H1 (cell line): ENCODE measurements around the gene CREB3. TPM values are rescaled to one million over a fixed set of nuclear protein-coding genes. Genes with fewer than 3 reads are reported as not detected.

Source experiments
- CTCF ChIA-PET: fragments of 300-600 bp; sonication (Branson Sonifier 250); formaldehyde crosslinking; loops from one replicate; lab custom pipeline; 2021; ENCODE audit not compliant: partially characterized antibody; lab: Charles Lee
- POLR2A ChIA-PET: fragments of 300-600 bp; sonication (Branson Sonifier 250); formaldehyde crosslinking; loops from one replicate; lab custom pipeline; 2021; ENCODE audit warnings: inconsistent platforms; ENCODE audit not compliant: partially characterized antibody; lab: Charles Lee
- DNase-seq, 2 experiments: peaks; one replicate each; pipeline versions ENCODE4 v3.0.0 to v3.0.0-alpha.2; 2010 to 2022; ENCODE audit warnings: low spot score in 2 of 2, low read depth in 1 of 2, mixed read lengths in 1 of 2
- FAIRE-seq: peaks from 2 replicates; lab custom pipeline; 2011; peaks lifted over from hg19 to GRCh38; lab: Jason Lieb, UNC
- H2AFZ ChIP-seq: 2 replicates; pipeline ENCODE4 v1.8.1; 2012; ENCODE audit warnings: low read length, inconsistent platforms
- H2AK5ac ChIP-seq: 2 replicates; pipeline ENCODE4 v1.6.1; 2013; ENCODE audit warnings: low read depth, low read length
- H2BK120ac ChIP-seq: replicated peaks from 2 replicates; pipeline ENCODE3; 2013; ENCODE audit warnings: low read depth, low read length, inconsistent platforms
- H2BK12ac ChIP-seq: 2 replicates; pipeline ENCODE4 v1.6.1; 2013; ENCODE audit warnings: low read depth, low read length
- H2BK15ac ChIP-seq: 2 replicates; pipeline ENCODE4 v1.6.1; 2013; ENCODE audit warnings: low read length
- H2BK20ac ChIP-seq: 2 replicates; pipeline ENCODE4 v1.6.1; 2013; ENCODE audit warnings: low read length
- H2BK5ac ChIP-seq: 2 replicates; pipeline ENCODE4 v1.6.1; 2013; ENCODE audit warnings: low read depth, low read length
- H3K14ac ChIP-seq: 2 replicates; pipeline ENCODE4 v1.6.1; 2013; ENCODE audit warnings: inconsistent platforms; ENCODE audit not compliant: insufficient read length
- H3K18ac ChIP-seq: 2 replicates; pipeline ENCODE4 v1.6.1; 2013; ENCODE audit warnings: low read length; ENCODE audit errors: extremely low read depth
- H3K23ac ChIP-seq: 2 replicates; pipeline ENCODE4 v1.6.1; 2013; ENCODE audit warnings: inconsistent platforms; ENCODE audit not compliant: insufficient read length
- H3K23me2 ChIP-seq: 2 replicates; pipeline ENCODE4 v1.6.1; 2013; ENCODE audit warnings: low read depth, low read length
- H3K27ac ChIP-seq: 2 replicates; pipeline ENCODE4 v1.6.1; 2011; ENCODE audit warnings: low read depth, low read length, inconsistent platforms
- H3K27me3 ChIP-seq, 4 experiments: replicated peaks in 1 of 4; 1 replicate in 1 of 4; 2 replicates in 3 of 4; pipeline versions ENCODE4 v1.6.1 to v1.8.1; 2011 to 2013; ENCODE audit warnings: low read length in 3 of 4, mild to moderate bottlenecking in 3 of 4, inconsistent platforms in 2 of 4, mixed read lengths in 2 of 4, moderate library complexity in 1 of 4; ENCODE audit not compliant: control insufficient read depth in 3 of 4, insufficient read depth in 3 of 4; ENCODE audit errors: extremely low read depth in 1 of 4
- H3K36me3 ChIP-seq, 4 experiments: 2 replicates each; pipeline versions ENCODE4 v1.6.1 to v1.8.1; 2011 to 2013; ENCODE audit warnings: mild to moderate bottlenecking in 4 of 4, low read length in 3 of 4, moderate library complexity in 2 of 4, control low read depth in 1 of 4, inconsistent platforms in 1 of 4; ENCODE audit not compliant: insufficient read depth in 4 of 4, control insufficient read depth in 2 of 4
- H3K4ac ChIP-seq: replicated peaks from 2 replicates; pipeline ENCODE3; 2013; ENCODE audit warnings: low read length, low read depth, mixed read lengths, inconsistent platforms; ENCODE audit not compliant: insufficient read length
- H3K4me1 ChIP-seq, 4 experiments: replicated peaks in 1 of 4; 1 replicate in 1 of 4; 2 replicates in 3 of 4; pipeline versions ENCODE4 v1.6.1 to v1.8.1; 2011 to 2013; ENCODE audit warnings: low read length in 3 of 4, inconsistent platforms in 2 of 4, mixed read lengths in 1 of 4; ENCODE audit not compliant: insufficient read depth in 4 of 4, control insufficient read depth in 3 of 4
- H3K4me2 ChIP-seq, 2 experiments: 2 replicates each; pipeline versions ENCODE4 v1.6.1 to v1.8.1; 2011 to 2013; ENCODE audit warnings: low read depth in 2 of 2, low read length in 2 of 2, control low read depth in 1 of 2, inconsistent platforms in 1 of 2, mild to moderate bottlenecking in 1 of 2; ENCODE audit not compliant: insufficient read depth in 1 of 2
- H3K4me3 ChIP-seq, 4 experiments: fragments of 200-600, 300-600 bp in 1 of 4; sonication (generic), shearing (Covaris generic), sonication (Bioruptor Twin) in 1 of 4; 2 replicates each; pipeline versions ENCODE4 v1.5.1 to v1.8.1; 2011 to 2016; ENCODE audit warnings: low read length in 4 of 4, low read depth in 3 of 4, control low read depth in 2 of 4, inconsistent platforms in 2 of 4, mild to moderate bottlenecking in 2 of 4, mixed read lengths in 1 of 4, moderate library complexity in 1 of 4; ENCODE audit not compliant: insufficient read depth in 2 of 4; ENCODE audit errors: extremely low read depth in 1 of 4
- H3K56ac ChIP-seq: replicated peaks from 2 replicates; pipeline ENCODE3; 2013; ENCODE audit warnings: low read depth, mild to moderate bottlenecking, mixed read lengths, low read length, inconsistent platforms; ENCODE audit not compliant: insufficient read length
- H3K79me1 ChIP-seq: 2 replicates; pipeline ENCODE4 v1.6.1; 2013; ENCODE audit warnings: low read depth, low read length, control low read depth
- H3K79me2 ChIP-seq, 2 experiments: 2 replicates each; pipeline versions ENCODE4 v1.6.1 to v1.8.1; 2012 to 2013; ENCODE audit warnings: low read length in 2 of 2, mild to moderate bottlenecking in 2 of 2, inconsistent platforms in 1 of 2; ENCODE audit not compliant: insufficient read depth in 2 of 2, control insufficient read depth in 1 of 2
- H3K9ac ChIP-seq, 4 experiments: replicated peaks in 1 of 4; 1 replicate in 1 of 4; 2 replicates in 3 of 4; pipeline versions ENCODE4 v1.6.1 to v1.8.1; 2011 to 2013; ENCODE audit warnings: low read depth in 3 of 4, low read length in 3 of 4, control low read depth in 2 of 4, mild to moderate bottlenecking in 2 of 4, moderate library complexity in 2 of 4, inconsistent platforms in 1 of 4; ENCODE audit errors: extremely low read depth in 1 of 4
- H3K9me3 ChIP-seq, 2 experiments: 2 replicates each; pipeline versions ENCODE4 v1.6.1 to v1.8.1; 2012 to 2013; ENCODE audit warnings: mild to moderate bottlenecking in 2 of 2, moderate library complexity in 2 of 2, control low read depth in 1 of 2, inconsistent platforms in 1 of 2, low read depth in 1 of 2, low read length in 1 of 2, mixed read lengths in 1 of 2; ENCODE audit not compliant: insufficient read depth in 2 of 2
- H4K20me1 ChIP-seq, 2 experiments: replicated peaks in 1 of 2; 2 replicates each; pipeline versions ENCODE3 to v1.8.1; 2011 to 2013; ENCODE audit warnings: inconsistent platforms in 2 of 2, low read length in 2 of 2, mild to moderate bottlenecking in 1 of 2; ENCODE audit not compliant: insufficient read depth in 2 of 2, control insufficient read depth in 1 of 2
- H4K5ac ChIP-seq: 2 replicates; pipeline ENCODE4 v1.6.1; 2013; ENCODE audit warnings: low read length, low read depth, mixed read lengths, inconsistent platforms; ENCODE audit not compliant: insufficient read length
- H4K8ac ChIP-seq: 2 replicates; pipeline ENCODE4 v1.8.0; 2013; ENCODE audit warnings: mild to moderate bottlenecking, moderate library complexity, low read length, inconsistent platforms; ENCODE audit not compliant: insufficient read depth; ENCODE audit errors: extremely low read depth
- H4K91ac ChIP-seq: replicated peaks from 2 replicates; pipeline ENCODE3; 2013; ENCODE audit warnings: low read length, mixed read lengths, inconsistent platforms; ENCODE audit not compliant: insufficient read length
- CTCF ChIP-seq, 3 experiments: IDR thresholded peaks; 1 replicate in 2 of 3; 2 replicates in 1 of 3; pipeline versions ENCODE4 v1.5.1 to v1.6.1; 2011; ENCODE audit warnings: low read length in 3 of 3, mild to moderate bottlenecking in 3 of 3, inconsistent platforms in 2 of 3, low read depth in 1 of 3, moderate library complexity in 1 of 3; ENCODE audit not compliant: insufficient read depth in 1 of 3; ENCODE audit errors: control extremely low read depth in 1 of 3
- POLR2A ChIP-seq, 2 experiments: IDR thresholded peaks; 1 replicate in 1 of 2; 2 replicates in 1 of 2; pipeline ENCODE4 v1.6.1; 2011; ENCODE audit warnings: low read depth in 2 of 2, low read length in 2 of 2, mild to moderate bottlenecking in 2 of 2; ENCODE audit errors: control extremely low read depth in 1 of 2
- WGBS, 2 experiments: shearing (Covaris generic) in 1 of 2; methylation state at CpG; one replicate each; pipeline versions ENCODE4 v1.1.6 to v1.1.7; 2013 to 2015; ENCODE audit warnings: low lambda C conversion rate in 2 of 2, mixed read lengths in 2 of 2, inconsistent platforms in 1 of 2, low coverage in 1 of 2, missing lambda C conversion rate in 1 of 2; ENCODE audit not compliant: insufficient replicate concordance in 2 of 2, insufficient coverage in 1 of 2, insufficient read length in 1 of 2; ENCODE audit errors: extremely low coverage in 1 of 2, missing lambda C conversion rate in 1 of 2; 5-methylcytosine and 5-hydroxymethylcytosine counted together
- polyA plus RNA-seq, 7 experiments: library from polyadenylated mRNA; depleted of rRNA in 3 of 7; stranded (reverse) in 5 of 7; unstranded in 2 of 7; fragments of >200 nt in 5 of 7; fragments of 200-250 nt in 2 of 7; gene quantifications; 1 replicate in 5 of 7; 2 replicates in 1 of 7; 4 replicates in 1 of 7; pipeline versions ENCODE4 v1.2.1 to v1.2.3, GENCODE V29; 2011 to 2013; ENCODE audit warnings: missing spikeins in 2 of 7, mixed read lengths in 2 of 7
- total RNA-seq: library from RNA; stranded (reverse); fragmentation: NEBNext Ultra II Directional; extraction: Animal tissue kit (Norgen Biotek cat#: 25700); gene quantifications from 2 replicates; pipeline ENCODE4 v1.2.1, GENCODE V29; 2021

Gene CREB3
- total and polyA plus RNA-seq, 2 of the 8 experiments (the other 6 are each of a cell fraction or from before 2014, with no cell fraction given): 24.4 to 25.7 TPM

GRCh38 chr9:35683323-35683722, 49.1 kb upstream of the CREB3 start:
- TF ChIP-seq CTCF (IDR thresholded peaks at IDR 0.05; ENCODE audit: control extremely low read depth in 1 of 3, insufficient read depth in 1 of 3, low read depth in 1 of 3, low read length in 3 of 3) (no peak), POLR2A (IDR thresholded peaks at IDR 0.05; ENCODE audit: control extremely low read depth in 1 of 2, low read depth in 2 of 2, low read length in 2 of 2) (0 out of 3 replicates have a peak, but pooled peaks of 1 of the 2 experiments have one; percentile 26)
- H4K91ac ChIP-seq: no peak overlapping the region
- no peak overlapping the region for H2BK12ac ChIP-seq
- no peak overlapping the region for H3K4me3 ChIP-seq
- no peak overlapping the region for H2AFZ ChIP-seq
- H3K9me3 ChIP-seq: no peaks in the 10 kb centered on the region
- POLR2A ChIA-PET: interaction anchor here (1.1 to 8.4 kb wide), 8 partner anchors 6 to 49 kb away, joined by 3 to 55 read pairs (median 6); partner anchors contain the start of genes ARHGEF39, CA9, CCDC107 and CREB3
- peaks cover 10 to 12% of the 10 kb centered on the region in 2 experiments for H4K20me1 ChIP-seq
- H4K5ac ChIP-seq: no peak overlapping the region
- no peak for FAIRE-seq
- H3K4ac ChIP-seq: no peak overlapping the region
- no peaks in the 10 kb centered on the region for H3K23me2 ChIP-seq
- peaks cover 14 to 46% (median 33%) of the 10 kb centered on the region in 4 experiments for H3K36me3 ChIP-seq
- no peak overlapping the region for H3K4me2 ChIP-seq
- peaks cover 0 to 10% of the 10 kb centered on the region in 2 experiments; a peak in 2 of 4 replicates for H3K79me2 ChIP-seq
- no peak overlapping the region for H3K9ac ChIP-seq
- H3K4me1 ChIP-seq: peaks cover 2 to 11% (median 5%) of the 10 kb centered on the region in 4 experiments; a peak in 6 of 7 replicates
- H3K18ac ChIP-seq: no peak overlapping the region
- H2AK5ac ChIP-seq: no peak overlapping the region
- H3K79me1 ChIP-seq: no peaks in the 10 kb centered on the region; the same call in 1 of the 2 replicates
- WGBS, 2 experiments: 89% methylated on average over 2 of the region's 2 CpGs; no CpG with 5 or more reads in 1 of the 2 experiments
- no peak overlapping the region for H2BK15ac ChIP-seq
- CTCF ChIA-PET: interaction anchor here (1.0 to 3.5 kb wide), 10 partner anchors 8 to 69 kb away, joined by 3 to 14 read pairs (median 4); partner anchors contain the start of gene ARHGEF39
- no peak overlapping the region for H2BK20ac ChIP-seq
- H2BK120ac ChIP-seq: no peak overlapping the region
- H4K8ac ChIP-seq: no peak overlapping the region
- no peaks in the 10 kb centered on the region for H3K27me3 ChIP-seq
- no peak overlapping the region for H2BK5ac ChIP-seq
- DNase-seq: no peak
- H3K27ac ChIP-seq: no peak overlapping the region
- H3K14ac ChIP-seq: no peak overlapping the region
- H3K56ac ChIP-seq: no peak overlapping the region
- no peak overlapping the region for H3K23ac ChIP-seq
